Astrocyte (in vitro differentiated cells and primary cell): ENCODE measurements around the gene KRT77.

Experiments
- EZH2 ChIP-seq: IDR thresholded peaks from 2 replicates; pipeline ENCODE4 v1.6.1; 2012; ENCODE audit warnings: mild to moderate bottlenecking, low read length, inconsistent platforms; ENCODE audit not compliant: insufficient read depth
- TF ChIP-seq, protein P1 (sequence below): IDR thresholded peaks from 2 replicates; pipeline ENCODE4 v1.5.1; 2011; ENCODE audit warnings: low read depth, mild to moderate bottlenecking, inconsistent platforms, low read length, moderate library complexity; ENCODE audit not compliant: insufficient read depth

DNA sequence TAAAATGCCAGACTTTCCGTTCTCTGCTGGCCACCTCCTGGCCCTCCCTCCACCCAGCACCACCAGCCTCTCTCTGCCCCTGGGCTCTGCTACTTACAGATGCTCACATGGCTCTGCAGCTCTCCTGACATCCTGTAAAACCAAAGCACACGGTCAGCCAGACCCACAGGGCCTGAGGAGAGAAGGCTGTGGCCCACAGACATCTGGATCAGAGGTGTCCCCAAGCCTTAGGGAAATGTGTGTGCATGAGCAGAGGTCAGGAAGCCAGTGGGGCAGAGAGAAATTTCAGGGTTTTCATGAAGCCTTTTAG lies 11.5 kb downstream of the KRT77 start:
- TF ChIP-seq, protein P1, sequence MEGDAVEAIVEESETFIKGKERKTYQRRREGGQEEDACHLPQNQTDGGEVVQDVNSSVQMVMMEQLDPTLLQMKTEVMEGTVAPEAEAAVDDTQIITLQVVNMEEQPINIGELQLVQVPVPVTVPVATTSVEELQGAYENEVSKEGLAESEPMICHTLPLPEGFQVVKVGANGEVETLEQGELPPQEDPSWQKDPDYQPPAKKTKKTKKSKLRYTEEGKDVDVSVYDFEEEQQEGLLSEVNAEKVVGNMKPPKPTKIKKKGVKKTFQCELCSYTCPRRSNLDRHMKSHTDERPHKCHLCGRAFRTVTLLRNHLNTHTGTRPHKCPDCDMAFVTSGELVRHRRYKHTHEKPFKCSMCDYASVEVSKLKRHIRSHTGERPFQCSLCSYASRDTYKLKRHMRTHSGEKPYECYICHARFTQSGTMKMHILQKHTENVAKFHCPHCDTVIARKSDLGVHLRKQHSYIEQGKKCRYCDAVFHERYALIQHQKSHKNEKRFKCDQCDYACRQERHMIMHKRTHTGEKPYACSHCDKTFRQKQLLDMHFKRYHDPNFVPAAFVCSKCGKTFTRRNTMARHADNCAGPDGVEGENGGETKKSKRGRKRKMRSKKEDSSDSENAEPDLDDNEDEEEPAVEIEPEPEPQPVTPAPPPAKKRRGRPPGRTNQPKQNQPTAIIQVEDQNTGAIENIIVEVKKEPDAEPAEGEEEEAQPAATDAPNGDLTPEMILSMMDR, result no peak
- no peak for TF ChIP-seq EZH2
